ENCODE results near the gene TTC33.
"Not testable (repeated sequence)": the region's sequence is repeated elsewhere in the genome, so short reads cannot be mapped to it uniquely, and the experiment has no call there.

TTC33 gene

GRCh38 chr5:40572937-40573336, 182.8 kb downstream of the TTC33 start:
- DNase-seq = no peak

- no peak for DNase-seq
Measured at GRCh38 chr5:40572391-40572790, 183.4 kb downstream of the TTC33 start.

GRCh38 chr5:40571729-40572128, 184.0 kb downstream of the TTC33 start:
- no peak for DNase-seq

- no peak for DNase-seq
Measured at GRCh38 chr5:40570408-40571129, 185.2 kb downstream of the TTC33 start.

GRCh38 chr5:40569546-40570270, 186.1 kb downstream of the TTC33 start:
- DNase-seq = no peak

DNA sequence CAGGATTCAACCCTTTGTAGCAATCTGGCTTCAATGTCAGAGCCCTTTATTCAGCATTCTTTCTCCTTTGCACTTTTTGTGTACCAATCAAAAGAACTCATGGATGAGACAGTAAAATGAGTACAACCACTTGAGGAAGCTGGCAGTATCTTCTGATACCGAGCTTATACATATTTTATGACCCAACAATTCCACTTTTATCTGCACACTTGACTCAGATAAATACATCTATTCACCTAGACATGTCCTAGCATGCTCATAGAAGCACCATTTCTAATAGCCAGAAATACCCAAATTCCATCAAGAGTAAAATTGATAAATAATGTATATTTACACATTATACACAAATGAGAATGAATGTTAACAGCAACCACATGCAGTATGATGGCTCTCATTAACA, 187.2 kb downstream of the TTC33 start:
- no peak for DNase-seq

DNA sequence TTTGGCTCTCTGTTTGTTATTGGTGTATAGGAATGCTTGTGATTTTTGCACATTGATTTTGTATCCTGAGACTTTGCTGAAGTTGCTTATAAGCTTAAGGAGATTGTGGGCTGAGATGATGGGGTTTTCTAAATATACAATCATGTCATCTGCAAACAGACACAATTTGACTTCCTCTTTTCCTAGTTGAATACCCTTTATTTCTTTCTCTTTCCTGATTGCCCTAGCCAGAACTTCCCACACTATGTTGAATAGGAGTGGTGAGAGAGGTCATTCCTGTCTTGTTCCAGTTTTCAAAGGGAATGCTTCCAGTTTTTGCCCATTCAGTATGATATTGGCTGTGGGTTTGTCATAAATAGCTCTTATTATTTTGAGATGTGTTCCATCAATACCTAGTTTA, 192.6 kb downstream of the TTC33 start:
- DNase-seq = not testable (repeated sequence)

GRCh38 chr5:40560474-40561110, 195.2 kb downstream of the TTC33 start:
- DNase-seq = no peak

- no peak for DNase-seq
Measured at GRCh38 chr5:40559306-40559705, 196.5 kb downstream of the TTC33 start.

GRCh38 chr5:40557501-40557900, 198.3 kb downstream of the TTC33 start:
- DNase-seq = no peak

DNA sequence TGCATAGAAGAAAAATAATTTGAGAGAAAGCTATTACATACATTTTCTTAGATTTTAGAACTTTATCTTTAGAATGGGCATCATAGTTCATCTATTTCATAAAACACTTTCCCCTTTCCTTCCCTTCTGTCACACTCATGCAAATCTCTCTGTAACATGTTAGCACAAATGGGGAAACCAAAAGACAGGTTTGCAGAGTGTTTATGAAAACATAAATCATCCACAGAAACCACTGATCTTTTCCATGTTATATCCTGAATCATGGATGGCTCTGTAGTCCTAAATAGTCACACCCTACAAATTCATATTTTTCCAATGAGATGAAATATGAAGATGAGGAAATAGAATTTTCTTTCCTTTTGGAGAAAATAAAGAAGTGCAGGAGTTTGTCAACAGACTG, 198.9 kb downstream of the TTC33 start:
- no peak for DNase-seq

DNA sequence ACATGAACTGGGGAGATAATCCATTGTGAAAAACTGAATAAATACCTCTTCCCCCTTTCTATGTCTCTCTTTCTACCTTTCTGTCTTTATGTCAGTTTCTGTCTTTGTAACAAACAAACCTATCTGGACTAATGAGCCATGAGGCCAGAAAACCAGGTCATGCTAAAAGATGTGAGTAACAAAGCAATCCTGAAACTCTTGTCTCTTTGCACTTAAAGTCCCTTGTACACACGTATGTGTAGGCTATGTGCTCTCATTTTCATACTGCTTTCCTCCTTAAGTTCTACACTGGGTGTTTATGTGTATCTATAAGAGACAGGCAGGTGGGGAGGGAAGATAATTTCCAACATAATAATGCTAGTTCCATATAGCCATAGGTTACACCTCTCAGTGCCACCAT, 199.9 kb downstream of the TTC33 start:
- DNase-seq = no peak

- DNase-seq = no peak
Measured at GRCh38 chr5:40554813-40555212, 200.9 kb downstream of the TTC33 start.

GRCh38 chr5:40554054-40554453, 201.7 kb downstream of the TTC33 start:
- no peak for DNase-seq

DNA sequence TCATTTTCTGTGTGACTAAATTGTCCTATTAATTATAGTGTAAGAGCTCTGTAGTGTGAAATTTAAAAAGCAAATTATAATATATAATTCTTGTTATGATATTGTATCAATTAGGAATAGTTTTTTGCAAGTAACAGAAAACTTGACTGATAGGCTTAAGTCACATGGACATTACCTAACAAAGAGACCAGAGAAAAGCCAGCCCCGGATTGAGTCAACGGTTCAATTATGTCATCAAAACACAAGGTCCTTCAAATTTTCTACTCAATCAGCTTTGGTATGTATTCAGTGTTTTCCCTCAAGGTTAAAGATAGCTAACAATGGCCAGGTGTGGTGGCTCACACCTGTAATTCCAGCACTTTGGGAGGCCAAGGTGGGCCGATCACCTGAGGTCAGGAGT, 202.8 kb downstream of the TTC33 start:
- DNase-seq = no peak

DNA sequence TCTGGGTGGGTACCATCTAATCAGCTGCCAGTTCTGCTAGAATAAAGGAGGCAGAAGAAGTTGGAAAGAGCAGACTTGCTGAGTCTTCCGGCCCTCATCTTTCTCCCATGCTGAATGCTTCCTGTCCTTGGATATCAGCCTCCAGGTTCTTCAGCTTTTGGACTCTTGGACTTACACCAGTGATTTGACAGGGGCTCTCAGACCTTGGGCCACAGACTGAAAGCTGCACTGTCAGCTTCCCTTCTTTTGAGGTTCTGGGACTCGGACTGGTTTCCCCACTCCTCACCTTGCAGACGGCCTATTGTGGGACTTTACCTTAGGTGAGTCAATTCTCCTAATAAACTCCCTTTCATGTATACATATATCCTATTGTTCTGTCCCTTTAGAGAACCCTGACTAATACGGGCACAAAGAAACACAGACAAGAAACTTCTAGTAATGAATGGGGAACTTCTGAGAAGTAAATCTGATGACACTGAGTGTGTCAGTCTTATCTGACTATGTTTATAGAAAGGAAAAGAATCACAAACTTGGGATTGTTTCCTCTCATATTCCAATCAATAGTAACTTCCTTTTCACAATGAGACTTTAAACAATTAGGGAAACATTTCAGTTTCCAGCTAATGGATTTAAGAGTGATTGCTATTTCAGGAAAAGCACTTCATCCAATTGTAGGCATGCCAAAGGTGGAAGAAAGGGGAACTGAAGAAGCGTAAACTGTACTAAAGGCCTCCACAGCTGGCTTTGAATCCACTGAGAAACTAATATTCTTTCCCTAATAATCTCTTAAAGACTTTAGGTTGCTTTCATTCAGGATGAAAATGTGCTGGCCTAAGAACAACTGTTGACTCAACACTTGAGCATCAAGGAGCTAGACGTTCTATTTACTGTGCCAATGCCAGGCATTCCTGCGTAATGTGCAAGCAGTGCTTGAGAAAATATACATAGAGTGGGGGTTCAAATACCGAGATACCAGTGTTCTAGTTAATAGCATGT, 204.0 kb downstream of the TTC33 start:
- no peak for DNase-seq

GRCh38 chr5:40550481-40550880, 205.3 kb downstream of the TTC33 start:
- no peak for DNase-seq

DNA sequence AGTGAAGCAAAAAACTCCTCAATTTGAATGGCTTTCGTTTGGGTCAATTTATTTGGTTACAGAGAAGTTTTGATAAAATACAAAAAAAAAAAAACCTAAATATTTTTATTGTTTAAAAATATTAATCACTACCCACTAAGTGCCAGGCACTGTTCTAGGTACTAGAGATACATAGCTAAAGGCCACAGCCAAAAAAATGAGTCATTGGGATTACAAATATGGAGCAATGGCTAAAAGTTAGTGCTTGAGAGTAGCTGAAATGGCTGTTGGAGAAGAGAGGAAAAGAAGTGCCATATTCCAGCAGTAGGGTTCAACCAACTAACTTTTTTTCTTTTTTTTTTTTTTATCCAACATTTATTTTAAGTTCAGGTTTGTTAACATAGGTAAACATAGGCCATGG, 206.1 kb downstream of the TTC33 start:
- DNase-seq = no peak

DNA sequence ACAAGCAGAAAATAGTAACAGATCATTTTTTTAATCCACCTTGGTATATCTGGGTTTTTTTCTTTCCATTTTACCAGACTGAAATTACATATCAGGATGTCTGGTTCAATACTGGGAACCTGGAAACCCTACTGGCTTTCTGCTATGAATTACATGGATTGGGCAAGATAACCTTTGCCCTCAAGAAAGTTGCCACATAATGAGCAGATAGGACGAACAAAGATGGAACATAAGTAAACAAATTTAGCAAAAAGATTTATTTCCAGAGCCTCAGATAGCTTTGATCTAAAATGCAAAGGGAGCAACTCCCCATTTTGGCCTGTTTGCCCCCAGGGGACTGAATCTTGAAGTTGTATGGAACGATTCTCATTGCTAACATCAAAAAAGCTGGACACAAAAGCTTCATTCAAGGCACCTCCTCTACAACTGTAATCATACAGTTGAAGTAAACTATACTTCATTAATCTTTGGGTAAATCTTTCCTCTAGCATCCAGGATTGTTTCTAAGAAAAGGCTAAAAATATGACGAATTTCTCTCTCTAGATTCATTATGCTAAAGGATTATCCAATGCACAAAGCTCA, 207.7 kb downstream of the TTC33 start:
- no peak for DNase-seq

- no peak for DNase-seq
Measured at GRCh38 chr5:40547557-40547956, 208.2 kb downstream of the TTC33 start.

GRCh38 chr5:40540301-40540700, 215.5 kb downstream of the TTC33 start:
- no peak for DNase-seq
